ENCODE data around the gene TNFRSF19. TPM values are rescaled to one million over a fixed set of nuclear protein-coding genes. Genes with fewer than 3 reads are reported as not detected.

TNFRSF19 gene
- total and polyA plus RNA-seq, 2 of the 4 experiments (the other 2 are of a cell fraction), result 18.6 to 26.3 TPM

GRCh38 chr13:23672616-23673015 is 102.4 kb downstream of the TNFRSF19 start:
- Histone ChIP-seq H2BK5ac (ENCODE audit: low read depth, low read length, poor library complexity, severe bottlenecking) (peak overlapping the region; percentile 100), H4K91ac (ENCODE audit: insufficient read depth, low read depth, low read length) (peak overlapping the region; percentile 73), H2BK15ac (ENCODE audit: low read depth, low read length) (peak overlapping the region; percentile 76), H2AK9ac (replicated peaks; ENCODE audit: low read depth, low read length, poor library complexity) (no peak overlapping the region), H3K9me1 (ENCODE audit: insufficient read depth, low read length) (peaks cover 23% of the 10 kb centered on the region), H3K27me3 (ENCODE audit: control insufficient read depth, insufficient read depth, low read length) (no peaks in the 10 kb centered on the region), H2AFZ (replicated peaks; ENCODE audit: low read length, poor library complexity) (no peak overlapping the region), H3K79me1 (ENCODE audit: low read depth in 1 of 2, low read length in 2 of 2) (peaks cover 1 to 35% of the 10 kb centered on the region in 2 experiments; a peak in 2 of 4 replicates), H3K36me3 (ENCODE audit: control insufficient read depth, insufficient read depth, low read length) (peaks cover 42% of the 10 kb centered on the region), H3K23ac (ENCODE audit: low read depth, low read length) (peak overlapping the region; percentile 99), H3K4me1 (ENCODE audit: control insufficient read depth, insufficient read depth, low read length) (peaks cover 36% of the 10 kb centered on the region), H2AK5ac (ENCODE audit: low read depth, low read length) (peak overlapping the region; percentile 96), H4K20me1 (ENCODE audit: insufficient read depth, low read length) (no peaks in the 10 kb centered on the region), H4K8ac (ENCODE audit: low read depth in 2 of 2, low read length in 2 of 2) (peak overlapping the region; percentile 0 to 97; a peak in 2 of 4 replicates), H3K4ac (ENCODE audit: low read depth, low read length) (peak overlapping the region; percentile 99), H3K4me2 (ENCODE audit: low read depth, low read length) (peak overlapping the region; percentile 18; the same call in 1 of the 2 replicates), H3K9me3 (ENCODE audit: control insufficient read depth, insufficient read depth, low read length) (no peaks in the 10 kb centered on the region), H4K5ac (ENCODE audit: low read depth, low read length) (peak overlapping the region; percentile 99), H3K56ac (ENCODE audit: extremely low read depth, insufficient read depth, low read length) (peak overlapping the region; percentile 79), H3K27ac (ENCODE audit: insufficient read depth, low read length) (peak overlapping the region; percentile 97), H2BK120ac (ENCODE audit: low read depth, low read length) (peak overlapping the region; percentile 99), H2BK20ac (ENCODE audit: low read depth, low read length) (peak overlapping the region; percentile 99), H3K18ac (ENCODE audit: low read depth, low read length) (peak overlapping the region; percentile 97), H3K14ac (replicated peaks; ENCODE audit: low read depth, low read length) (peak overlapping the region; percentile 98), H3K9ac (ENCODE audit: low read depth, low read length) (peak overlapping the region; percentile 76), H3K4me3 (ENCODE audit: insufficient read depth, low read depth, low read length) (no peak overlapping the region)
- POLR2A ChIA-PET (ENCODE audit: unreplicated experiment), result interaction anchor here (0.6 to 1.3 kb wide), 2 partner anchors 18 to 88 kb away, joined by 3 read pairs; no protein-coding TSS in a partner anchor
- peak; percentile 69 for DNase-seq
- BruUV-seq (replicated peaks), result no TSS peak
- intact Hi-C loops (cut with micrococcal nuclease), result loop anchor here (1.0 to 5.0 kb wide), 4 partner anchors 94 to 205 kb away; no protein-coding TSS in a partner anchor
- CTCF ChIA-PET, result no interaction called here
- TF ChIP-seq CTCF (conservative IDR thresholded peaks at IDR 0.05; ENCODE audit: low read depth, low read length), result no peak
- no peak for TF ChIP-seq CHD1 (IDR thresholded peaks at IDR 0.05; ENCODE audit: low read depth, low read length)
- TF ChIP-seq ELK1 (IDR thresholded peaks at IDR 0.05; ENCODE audit: borderline replicate concordance, low read depth, low read length), result no peak
- TF ChIP-seq POLR2A (IDR thresholded peaks at IDR 0.05; ENCODE audit: low read depth, low read length), result no peak; the same call in 1 of the 2 replicates
- no peak for TF ChIP-seq CEBPB (IDR thresholded peaks at IDR 0.05; ENCODE audit: low read depth, low read length)
- no peak for TF ChIP-seq NFE2L2 (IDR thresholded peaks at IDR 0.05; ENCODE audit: low read depth, low read length)
- no peak for TF ChIP-seq FOS (IDR thresholded peaks at IDR 0.05; ENCODE audit: low read depth, low read length)
- no peak for TF ChIP-seq MXI1 (IDR thresholded peaks at IDR 0.05; ENCODE audit: borderline replicate concordance, low read depth, low read length)
- TF ChIP-seq BHLHE40 (IDR thresholded peaks at IDR 0.05; ENCODE audit: low read depth, low read length), result no peak
- no peak for TF ChIP-seq RFX5 (IDR thresholded peaks at IDR 0.05; ENCODE audit: low read depth, low read length)
- no peak for TF ChIP-seq RAD21 (IDR thresholded peaks at IDR 0.05; ENCODE audit: low read length)
- no peak for TF ChIP-seq RCOR1 (IDR thresholded peaks at IDR 0.05; ENCODE audit: insufficient replicate concordance, low read length)
- TF ChIP-seq USF2 (IDR thresholded peaks at IDR 0.05; ENCODE audit: low read depth, low read length), result no peak
- no peak for ATAC-seq (ENCODE audit: low read depth)
- dilution Hi-C loops (cut with HindIII; ENCODE audit: low sequenced_read_pairs, unreplicated experiment), result no loop called here
- 10% methylated on average over 2 of the region's 4 CpGs; no CpG with 5 or more reads in 1 of the 2 experiments for WGBS, 2 experiments (ENCODE audit: extremely low coverage in 2 of 2, insufficient read length in 1 of 2)
- in situ Hi-C loops (cut with MboI; ENCODE audit: low sequenced_read_pairs), result no loop called here

Measured in IMR-90 (cell line).